ENCODE measurements around the gene CXCL12. TPM values are rescaled to one million over a fixed set of nuclear protein-coding genes. Genes with fewer than 3 reads are reported as not detected.

The CXCL12 gene
- total RNA-seq, 1 donor from 2014 or later: 0.77 TPM

GRCh38 chr10:44335330-44336021, 49.4 kb downstream of the CXCL12 start:
- no peak for DNase-seq (ENCODE audit: low read depth in 2 of 2)

- DNase-seq (ENCODE audit: low read depth in 2 of 2): no peak
These were observed 50.2 kb downstream of the CXCL12 start for GRCh38 chr10:44334621-44335184.

GRCh38 chr10:44334091-44334490, 50.8 kb downstream of the CXCL12 start:
- DNase-seq (ENCODE audit: low read depth in 2 of 2): no peak

GRCh38 chr10:44333511-44333910, 51.4 kb downstream of the CXCL12 start:
- no peak for DNase-seq (ENCODE audit: low read depth in 2 of 2)

- DNase-seq (ENCODE audit: low read depth in 2 of 2): no peak
These were observed 52.4 kb downstream of the CXCL12 start for GRCh38 chr10:44332465-44332864.

- DNase-seq (ENCODE audit: low read depth in 2 of 2): no peak
These were observed 54.5 kb downstream of the CXCL12 start for GRCh38 chr10:44330431-44330830.

GRCh38 chr10:44327461-44327860, 57.4 kb downstream of the CXCL12 start:
- no peak for DNase-seq (ENCODE audit: low read depth in 2 of 2)

Data from dermis microvascular lymphatic vessel endothelial cell (primary cell).